Bone marrow (tissue), 2 donors: ENCODE results near the gene UBE2D4.
"Not testable (repeated sequence)": the region's sequence is repeated elsewhere in the genome, so short reads cannot be mapped to it uniquely, and the experiment has no call there.

Source experiments
- DNase-seq, 2 donors: peaks; one replicate each; lab custom pipeline; 2025; lab: John Stamatoyannopoulos, UW

The UBE2D4 gene

DNA sequence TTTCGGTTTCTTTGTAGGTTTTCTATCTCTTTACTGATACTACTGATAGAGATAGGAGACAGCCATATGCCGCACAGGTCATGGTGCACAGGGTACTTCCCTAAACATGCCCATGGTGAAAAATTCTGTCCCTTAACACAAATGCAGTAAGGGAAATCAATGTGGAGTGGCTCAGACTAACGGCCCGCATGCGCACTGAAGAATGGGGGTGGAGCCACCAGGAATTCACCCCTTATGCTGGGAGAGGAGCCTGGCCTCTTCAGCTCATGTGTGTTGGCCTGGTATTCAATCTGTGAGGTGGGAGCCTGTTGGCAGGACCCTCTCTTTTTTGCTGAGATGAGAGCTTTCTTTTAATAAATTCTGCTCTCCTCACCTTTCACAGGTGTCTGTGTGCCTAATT is 11.4 kb upstream of the UBE2D4 start:
- no peak for DNase-seq

- no peak for DNase-seq
Observed at GRCh38 chr7:43915907-43916306, 10.3 kb upstream of the UBE2D4 start.

GRCh38 chr7:43921423-43921822 is 4.8 kb upstream of the UBE2D4 start:
- no peak for DNase-seq

DNA sequence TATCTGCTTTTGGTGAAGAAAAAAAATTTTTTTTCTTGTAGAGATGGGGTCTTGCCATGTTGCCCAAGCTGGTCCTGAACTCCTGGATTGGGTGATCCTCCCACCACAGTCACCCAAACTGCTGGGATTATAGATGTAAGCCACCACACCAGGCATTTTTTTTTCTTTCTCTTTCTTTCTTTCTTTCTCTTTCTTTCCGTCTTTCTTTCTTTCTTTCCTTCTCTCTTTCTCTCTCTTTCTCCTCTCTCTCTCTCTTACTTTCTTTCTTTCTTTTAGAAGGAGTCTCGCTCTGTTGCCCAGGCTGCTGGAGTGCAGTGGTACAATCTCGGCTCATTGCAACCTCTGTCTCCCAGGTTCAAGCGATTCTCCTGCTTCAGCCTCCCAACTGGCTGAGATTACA is 3.5 kb upstream of the UBE2D4 start:
- no peak for DNase-seq

DNA sequence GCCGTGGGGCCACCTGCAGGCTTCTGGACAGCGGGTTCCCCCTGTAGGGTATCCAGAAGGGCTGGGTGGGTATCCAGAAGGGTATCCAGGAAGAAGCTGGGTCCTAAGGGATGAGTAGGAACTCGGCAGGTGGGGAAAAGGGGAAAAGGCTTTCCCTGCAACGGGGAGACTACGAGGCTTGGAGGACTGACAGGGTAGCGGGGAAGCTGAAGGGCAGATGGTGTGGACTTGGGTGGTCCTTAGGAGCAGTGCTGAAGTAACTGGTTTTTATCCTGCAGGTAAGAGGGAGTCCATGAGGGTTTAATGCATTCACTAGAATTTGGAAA is 525 bp downstream of the UBE2D4 start:
- DNase-seq = peak in 1 of 2 donors; percentile 47

DNA sequence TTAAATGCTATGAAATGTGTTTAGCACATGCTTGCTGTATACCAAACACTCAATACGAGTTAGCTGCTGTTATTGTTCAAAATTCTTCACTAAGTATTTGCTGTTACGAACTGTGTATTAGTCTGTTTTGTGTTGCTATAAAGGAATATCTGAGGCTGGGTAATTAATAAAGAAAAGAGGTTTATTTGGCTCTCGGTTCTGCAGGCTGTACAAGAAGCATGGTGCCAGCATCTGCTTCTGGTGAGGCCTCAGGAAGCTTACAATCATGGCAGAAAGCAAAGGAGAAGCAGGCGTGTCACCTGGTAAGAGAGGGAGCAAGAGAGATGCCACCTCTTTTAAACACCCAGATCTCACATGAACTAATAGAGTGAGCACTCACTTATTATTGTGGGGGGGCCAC is 1.6 kb downstream of the UBE2D4 start:
- DNase-seq = no peak

- no peak for DNase-seq
Observed at GRCh38 chr7:43929529-43930457, 3.6 kb downstream of the UBE2D4 start.

- no peak for DNase-seq
Observed at GRCh38 chr7:43931346-43931745, 5.1 kb downstream of the UBE2D4 start.

DNA sequence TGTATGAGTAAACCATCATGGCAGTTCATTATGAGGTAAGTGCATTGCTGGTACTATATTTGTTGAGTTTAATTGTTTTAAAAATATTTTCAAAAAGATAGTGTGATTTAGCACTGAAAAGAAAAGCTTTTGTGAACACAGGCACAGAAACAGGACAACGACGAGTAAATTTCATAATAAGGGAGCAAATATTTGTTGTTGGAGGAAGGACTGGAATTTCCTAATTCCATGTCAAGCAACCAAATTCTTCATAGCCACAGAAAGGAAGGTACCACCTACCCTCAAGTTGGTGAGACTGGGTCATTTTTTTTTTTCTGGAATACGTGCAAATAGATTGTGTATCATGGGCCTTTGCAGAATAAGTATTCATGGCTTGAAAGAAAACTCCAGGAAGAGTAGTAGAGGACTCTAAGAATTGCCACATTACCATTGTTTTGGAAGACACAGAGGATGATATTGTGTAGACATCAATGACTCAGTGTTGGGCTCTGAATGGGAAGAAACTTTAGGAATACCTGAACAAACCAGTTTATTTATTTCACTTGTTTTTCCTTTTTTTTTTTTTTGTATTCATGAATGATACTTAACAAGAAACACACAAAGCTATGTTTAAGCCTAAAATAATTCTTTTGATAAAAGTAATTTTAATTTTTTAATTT is 7.8 kb downstream of the UBE2D4 start:
- no peak for DNase-seq

DNA sequence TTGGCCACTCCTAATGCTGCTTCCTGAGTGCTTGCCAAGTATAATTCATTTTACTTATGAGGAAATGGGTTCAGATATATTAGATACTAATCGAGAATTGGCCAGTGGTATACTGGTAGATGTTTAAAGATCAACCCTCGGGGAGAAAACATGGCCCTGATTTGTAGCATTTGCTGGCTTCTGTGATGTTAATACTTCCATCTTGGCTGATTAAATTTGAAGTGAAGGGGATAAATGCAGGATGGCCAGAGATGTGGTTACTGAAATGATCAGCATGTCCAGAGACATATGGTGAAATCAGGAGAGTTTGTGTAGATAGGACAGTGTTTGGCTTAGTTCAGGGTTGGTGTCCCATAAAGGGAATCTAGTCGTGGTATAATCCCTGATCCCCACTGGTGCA is 11.2 kb downstream of the UBE2D4 start:
- no peak for DNase-seq

DNA sequence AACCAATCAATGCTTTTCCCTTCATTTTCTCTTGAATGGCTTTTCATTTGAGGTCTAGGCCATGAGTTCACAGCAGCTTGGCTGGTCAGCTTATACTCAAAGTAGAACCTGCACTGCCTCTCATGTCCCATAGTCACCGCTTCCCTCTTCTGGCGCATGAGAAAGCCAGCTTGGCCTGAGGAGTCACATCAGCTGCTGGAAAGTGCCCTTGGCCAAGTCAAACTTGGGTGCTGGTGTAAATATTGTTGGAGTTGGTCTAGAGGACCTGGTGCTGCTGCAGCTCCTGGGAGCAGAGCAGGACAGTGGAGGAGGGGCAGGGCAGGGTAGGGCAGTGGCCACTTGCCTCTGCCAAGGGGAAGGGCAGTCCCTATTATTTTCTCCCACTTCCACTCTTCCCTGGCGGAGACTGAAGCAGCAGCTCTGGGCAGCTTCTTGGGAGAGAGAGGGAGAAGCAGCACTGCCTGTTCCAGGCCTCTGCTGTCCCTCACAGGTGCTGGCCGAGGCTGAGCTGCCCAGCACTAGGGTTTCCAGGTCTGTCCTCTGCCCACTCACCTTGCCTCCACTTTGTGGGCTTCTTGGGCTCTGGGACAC is 12.8 kb downstream of the UBE2D4 start:
- no peak for DNase-seq

DNA sequence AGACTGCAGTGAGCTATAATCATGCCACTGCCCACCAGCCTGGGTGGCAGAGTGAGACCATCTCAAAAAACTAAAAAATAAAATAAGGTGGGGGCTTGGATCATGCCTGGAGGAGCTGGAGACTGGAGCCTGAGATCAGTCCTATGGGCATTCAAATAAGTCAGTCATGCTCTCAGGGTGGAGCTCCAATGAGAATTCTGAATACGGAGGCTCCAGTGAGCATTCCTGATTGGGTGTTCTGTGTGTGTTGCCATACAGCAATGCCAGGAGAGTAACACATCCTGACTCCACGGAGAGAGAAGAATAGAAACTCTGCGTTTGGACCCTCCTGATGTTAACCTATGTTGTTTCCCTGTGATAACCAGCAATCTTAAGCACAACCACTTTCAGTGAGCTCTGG is 16.0 kb downstream of the UBE2D4 start:
- no peak for DNase-seq

GRCh38 chr7:43942997-43943396 is 16.8 kb downstream of the UBE2D4 start:
- DNase-seq = no peak

DNA sequence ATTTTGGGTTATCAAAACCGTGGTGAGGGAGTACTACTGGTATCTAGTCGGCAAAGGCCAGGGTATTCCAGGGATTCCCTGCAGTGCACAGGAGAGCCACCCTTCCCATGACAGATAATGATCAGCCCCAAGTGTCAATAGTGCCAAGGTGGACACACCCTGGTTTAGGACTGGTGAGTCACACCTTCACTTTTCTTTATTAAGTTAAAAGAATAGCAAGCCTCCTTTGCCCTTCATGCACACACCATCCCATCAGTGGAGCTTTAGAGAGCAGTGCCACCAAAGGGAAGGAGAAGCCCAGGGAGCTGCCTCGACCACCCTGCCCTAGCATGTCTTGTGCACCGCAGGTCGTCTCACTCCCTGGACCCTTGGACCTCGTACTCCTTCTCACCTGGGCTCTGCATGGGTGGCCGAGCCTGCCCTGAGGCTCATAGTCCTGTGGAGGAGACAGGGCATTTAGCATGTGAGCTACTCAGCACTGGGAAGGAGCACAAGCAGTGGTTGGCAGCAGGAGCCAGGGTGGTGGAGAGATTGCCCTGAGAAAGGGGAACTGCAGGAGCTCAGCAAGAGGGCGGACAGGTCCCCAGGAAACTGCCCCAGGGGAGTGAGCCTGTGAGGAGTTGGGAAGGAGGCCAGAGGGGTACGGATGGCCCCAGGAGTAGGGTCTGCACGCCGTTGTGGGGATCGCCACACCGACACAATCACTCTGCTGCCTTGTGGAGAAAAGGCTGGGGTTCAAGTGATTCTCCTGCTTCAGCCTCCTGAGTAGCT is 17.4 kb downstream of the UBE2D4 start:
- DNase-seq = no peak

DNA sequence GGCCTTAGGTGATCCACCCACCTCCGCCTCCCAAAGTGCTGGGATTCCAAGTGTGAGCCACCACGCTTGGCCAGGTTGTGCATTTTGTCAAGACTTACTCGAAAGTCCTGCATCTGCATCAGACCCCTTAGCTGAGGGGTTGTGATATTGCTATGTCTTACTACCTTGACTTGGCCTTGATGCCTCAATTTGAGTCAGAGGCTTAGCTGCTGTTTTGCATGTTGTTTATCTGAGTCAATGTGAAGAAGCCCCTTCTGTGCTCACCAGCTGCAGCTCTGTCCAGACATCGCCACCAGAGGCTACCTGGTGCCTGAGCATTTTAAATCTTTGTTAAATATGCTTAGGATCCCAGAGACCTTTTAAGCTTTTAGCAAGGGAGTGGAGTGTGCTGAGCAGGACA is 18.1 kb downstream of the UBE2D4 start:
- no peak for DNase-seq

DNA sequence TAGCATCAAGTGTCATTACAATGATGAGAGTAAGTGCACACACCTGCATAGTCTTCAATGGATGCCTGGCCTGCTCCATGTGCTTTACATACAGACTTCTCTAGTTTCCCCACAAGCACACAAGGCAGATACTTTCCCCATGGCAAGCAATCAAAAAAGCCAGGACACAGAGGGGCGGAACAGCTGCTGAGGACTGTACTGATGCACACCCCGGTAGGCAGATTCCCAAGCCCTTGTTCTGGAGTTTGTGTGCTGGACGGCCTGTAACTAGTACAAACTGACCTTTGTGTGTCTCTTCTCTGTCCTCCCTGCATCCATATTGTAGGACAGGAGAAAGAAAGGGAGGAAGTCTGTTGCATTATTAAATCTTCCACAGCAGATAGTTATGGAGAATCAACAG is 25.8 kb downstream of the UBE2D4 start:
- DNase-seq = no peak

DNA sequence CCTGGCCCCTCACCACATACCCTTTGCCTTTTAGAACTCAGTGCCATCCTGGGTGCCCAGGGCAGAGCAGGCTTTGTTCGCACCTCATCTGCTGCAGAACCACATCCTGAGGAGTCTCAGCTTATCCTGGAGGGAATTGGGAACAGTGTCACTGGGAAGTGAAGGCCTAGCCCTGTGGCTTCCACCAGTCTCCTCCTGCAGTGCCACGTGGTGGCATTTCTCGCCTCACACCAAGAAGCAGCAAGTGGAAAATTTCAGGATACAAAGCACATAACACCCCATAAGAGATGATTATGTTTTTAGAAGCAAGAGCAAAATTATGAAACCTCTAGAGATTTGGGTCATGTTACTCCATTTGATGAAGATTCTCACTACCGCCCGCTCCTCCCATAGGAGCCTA is 26.8 kb downstream of the UBE2D4 start:
- no peak for DNase-seq

DNA sequence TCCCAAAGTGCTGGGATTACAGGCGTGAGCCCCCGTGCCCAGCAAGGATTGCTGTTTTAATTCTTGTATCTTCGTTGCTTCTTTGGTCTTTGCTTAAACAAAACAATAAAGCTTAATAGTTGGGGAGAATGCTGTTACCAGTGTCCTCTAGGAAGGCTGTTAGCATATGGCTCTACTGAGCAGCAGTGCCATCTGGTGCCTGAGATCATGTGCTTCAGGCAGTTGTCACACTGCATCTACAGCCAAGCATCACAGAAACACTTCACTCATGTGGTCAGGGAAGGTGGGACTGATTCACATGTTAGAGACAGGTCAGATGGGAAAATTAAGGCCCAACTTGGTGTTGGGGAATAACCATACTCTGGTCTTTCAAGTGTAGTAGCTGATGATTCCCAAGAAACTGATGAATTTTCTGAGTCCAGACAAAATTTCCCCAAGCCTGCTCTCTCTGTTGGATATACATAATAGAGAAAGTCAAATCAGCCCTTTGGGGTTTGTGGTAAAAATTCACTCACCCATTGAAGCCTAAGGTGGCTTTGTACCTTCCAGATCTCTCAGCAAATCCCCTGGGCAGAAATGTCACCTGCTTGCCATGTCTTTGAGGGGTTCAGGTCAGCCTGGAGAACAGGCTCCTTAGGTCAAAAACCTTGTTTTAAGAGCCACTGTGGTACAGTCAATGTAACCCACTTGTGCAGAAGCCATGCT is 28.4 kb downstream of the UBE2D4 start:
- DNase-seq = no peak

GRCh38 chr7:43956027-43956426 is 29.8 kb downstream of the UBE2D4 start:
- DNase-seq = no peak

DNA sequence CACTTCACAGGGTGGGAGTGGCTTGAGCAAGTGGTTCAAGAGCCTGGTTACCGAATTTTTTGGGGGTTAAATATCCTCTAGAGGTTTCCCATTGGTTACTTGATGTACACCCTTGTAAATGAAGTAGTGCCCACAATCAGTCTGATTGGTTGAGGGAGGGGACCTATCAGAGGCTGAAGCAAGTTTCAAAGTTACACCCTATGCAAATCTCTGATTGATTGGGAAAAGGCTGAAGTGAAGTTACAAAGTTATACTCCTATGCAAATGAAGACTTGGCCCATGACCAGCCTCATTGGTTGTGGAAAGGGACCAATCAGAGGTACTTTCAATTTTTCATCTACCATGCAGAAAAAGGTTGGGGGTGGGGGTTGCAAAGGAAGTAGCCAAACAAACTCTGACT is 34.7 kb downstream of the UBE2D4 start:
- no peak for DNase-seq

DNA sequence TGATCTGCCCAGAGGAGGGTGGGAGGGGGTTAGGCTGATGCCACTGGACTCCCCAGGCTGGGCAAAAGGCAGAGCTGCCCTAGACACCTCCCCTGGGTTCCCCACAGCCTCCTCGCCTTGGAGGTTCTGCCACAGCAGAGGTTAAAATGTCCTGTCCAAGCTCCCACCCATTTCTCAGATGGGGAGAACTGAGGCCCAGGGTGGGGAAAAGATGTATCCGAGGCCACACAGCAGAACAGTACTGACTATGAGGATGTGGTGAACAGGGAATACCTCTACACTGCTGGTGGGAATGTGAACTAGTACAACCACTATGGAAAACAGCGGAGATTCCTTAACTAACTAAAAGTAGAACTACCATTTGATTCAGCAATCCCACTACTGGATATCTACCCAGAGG is 40.2 kb downstream of the UBE2D4 start:
- DNase-seq = not testable (repeated sequence)
